SJSA1 (cell line): ENCODE measurements around the gene CDK9. TPM values are rescaled to one million over a fixed set of nuclear protein-coding genes. Genes with fewer than 3 reads are reported as not detected.
"Not testable (repeated sequence)": the region's sequence is repeated elsewhere in the genome, so short reads cannot be mapped to it uniquely, and the experiment has no call there.

Source experiments
- DNase-seq, 2 experiments: peaks; one replicate each; pipeline ENCODE4 v3.0.0-alpha.2; 2015 to 2020; ENCODE audit warnings: low spot score in 2 of 2, low read depth in 1 of 2
- H3K27ac ChIP-seq: fragments of 250-450 bp; sonication (Bioruptor Pico); 2 replicates; pipeline ENCODE4 v1.5.1; 2020; ENCODE audit warnings: mild to moderate bottlenecking, moderate library complexity
- H3K27me3 ChIP-seq: fragments of 250-450 bp; sonication (Bioruptor Pico); replicated peaks from 2 replicates; pipeline ENCODE4 v1.5.1; 2020; ENCODE audit warnings: mild to moderate bottlenecking, moderate library complexity
- H3K36me3 ChIP-seq: fragments of 250-450 bp; sonication (Bioruptor Pico); 2 replicates; pipeline ENCODE4 v1.5.1; 2020; ENCODE audit warnings: mild to moderate bottlenecking
- H3K4me1 ChIP-seq: fragments of 250-450 bp; sonication (Bioruptor Pico); replicated peaks from 2 replicates; pipeline ENCODE4 v1.6.1; 2021; ENCODE audit warnings: mild to moderate bottlenecking
- H3K4me3 ChIP-seq: fragments of 250-450 bp; sonication (Bioruptor Pico); 2 replicates; pipeline ENCODE4 v1.5.1; 2020; ENCODE audit warnings: mild to moderate bottlenecking
- H3K9me3 ChIP-seq: fragments of 250-450 bp; sonication (Bioruptor Pico); replicated peaks from 2 replicates; pipeline ENCODE4 v1.5.1; 2020; ENCODE audit warnings: mild to moderate bottlenecking
- total RNA-seq: library from RNA; depleted of rRNA; stranded (reverse); fragments of >200 nt; shearing (Covaris generic); gene quantifications from 2 replicates; pipeline ENCODE4 v1.2.3, GENCODE V29; 2014

The CDK9 gene
- total RNA-seq, 1 experiment from 2014 or later: 21.4 TPM

GRCh38 chr9:127779136-127779981, 6.5 kb upstream of the CDK9 start:
- H3K27me3 ChIP-seq: no peaks in the 10 kb centered on the region
- no peaks in the 10 kb centered on the region for H3K4me1 ChIP-seq
- H3K27ac ChIP-seq: no peak overlapping the region
- no peak overlapping the region for H3K4me3 ChIP-seq
- no peaks in the 10 kb centered on the region for H3K36me3 ChIP-seq
- H3K9me3 ChIP-seq: no peaks in the 10 kb centered on the region
- DNase-seq: no peak

GRCh38 chr9:127780126-127780885, 5.5 kb upstream of the CDK9 start:
- Histone ChIP-seq H3K4me3 (no peak overlapping the region), H3K9me3 (no peaks in the 10 kb centered on the region), H3K27ac (no peak overlapping the region), H3K27me3 (no peaks in the 10 kb centered on the region), H3K36me3 (no peaks in the 10 kb centered on the region), H3K4me1 (peaks cover 4% of the 10 kb centered on the region; the same call in 1 of the 2 replicates)
- DNase-seq: no peak

GRCh38 chr9:127780909-127781308, 4.9 kb upstream of the CDK9 start:
- H3K9me3 ChIP-seq, H3K27ac ChIP-seq, H3K4me3 ChIP-seq: not testable (repeated sequence)

GRCh38 chr9:127781806-127782205, 4.0 kb upstream of the CDK9 start:
- no peaks in the 10 kb centered on the region for H3K27me3 ChIP-seq
- H3K27ac ChIP-seq: no peak overlapping the region
- peaks cover 4% of the 10 kb centered on the region; the same call in 1 of the 2 replicates for H3K4me1 ChIP-seq
- H3K36me3 ChIP-seq: peaks cover 10% of the 10 kb centered on the region
- H3K9me3 ChIP-seq: no peaks in the 10 kb centered on the region
- no peak overlapping the region for H3K4me3 ChIP-seq
- DNase-seq: no peak

More at GRCh38 chr9:127780909-127781308, 4.9 kb upstream of the CDK9 start:
- H3K27me3 ChIP-seq, H3K36me3 ChIP-seq, H3K4me1 ChIP-seq, DNase-seq: not testable (repeated sequence)

DNA sequence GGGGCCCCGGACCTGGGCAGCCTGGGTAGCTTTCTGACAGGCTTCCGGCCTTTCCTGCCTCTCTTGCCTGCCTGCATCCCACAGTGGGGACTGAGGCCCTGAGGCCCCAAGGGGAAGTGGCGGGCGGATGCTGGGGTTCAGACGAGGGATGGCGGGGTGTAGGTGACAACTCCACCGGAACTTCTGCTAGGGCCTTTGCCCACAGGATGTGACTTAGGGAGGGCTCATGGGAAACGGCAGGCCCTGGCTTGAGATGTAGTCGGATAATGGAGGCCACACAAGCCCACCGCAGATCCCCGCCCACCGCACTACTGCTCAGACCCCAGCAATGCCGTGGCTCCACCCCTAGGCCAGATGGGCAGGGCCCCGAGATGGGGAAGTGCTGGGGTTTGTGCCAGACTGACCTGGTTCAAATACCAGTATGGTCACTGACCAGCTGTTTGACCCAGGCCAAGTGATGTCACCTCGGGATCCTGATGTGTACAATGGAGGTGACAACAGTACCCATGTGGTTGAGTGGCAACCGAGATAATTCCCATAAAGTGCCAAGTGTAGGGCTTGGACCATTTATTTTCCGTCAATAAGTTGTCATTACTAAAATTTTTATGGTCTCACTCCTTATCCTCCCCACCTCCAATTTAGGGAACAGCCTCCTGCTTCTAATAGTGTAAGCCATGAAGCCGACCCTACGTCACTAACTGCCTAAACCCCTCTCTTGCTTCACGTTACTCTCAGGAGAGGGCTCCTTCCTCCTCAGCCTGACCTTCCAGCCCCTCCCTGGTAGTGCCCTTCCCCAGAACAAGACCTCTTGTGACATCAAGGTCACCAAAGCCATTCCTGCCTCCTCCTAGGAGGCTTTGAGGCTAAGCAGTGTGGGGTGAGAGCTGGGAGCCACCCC, 2.5 kb upstream of the CDK9 start:
- DNase-seq: no peak
- Histone ChIP-seq H3K4me3 (no peak overlapping the region), H3K27me3 (no peaks in the 10 kb centered on the region), H3K36me3 (peaks cover 26% of the 10 kb centered on the region), H3K27ac (no peak overlapping the region), H3K4me1 (peaks cover 8% of the 10 kb centered on the region), H3K9me3 (no peaks in the 10 kb centered on the region)

DNA sequence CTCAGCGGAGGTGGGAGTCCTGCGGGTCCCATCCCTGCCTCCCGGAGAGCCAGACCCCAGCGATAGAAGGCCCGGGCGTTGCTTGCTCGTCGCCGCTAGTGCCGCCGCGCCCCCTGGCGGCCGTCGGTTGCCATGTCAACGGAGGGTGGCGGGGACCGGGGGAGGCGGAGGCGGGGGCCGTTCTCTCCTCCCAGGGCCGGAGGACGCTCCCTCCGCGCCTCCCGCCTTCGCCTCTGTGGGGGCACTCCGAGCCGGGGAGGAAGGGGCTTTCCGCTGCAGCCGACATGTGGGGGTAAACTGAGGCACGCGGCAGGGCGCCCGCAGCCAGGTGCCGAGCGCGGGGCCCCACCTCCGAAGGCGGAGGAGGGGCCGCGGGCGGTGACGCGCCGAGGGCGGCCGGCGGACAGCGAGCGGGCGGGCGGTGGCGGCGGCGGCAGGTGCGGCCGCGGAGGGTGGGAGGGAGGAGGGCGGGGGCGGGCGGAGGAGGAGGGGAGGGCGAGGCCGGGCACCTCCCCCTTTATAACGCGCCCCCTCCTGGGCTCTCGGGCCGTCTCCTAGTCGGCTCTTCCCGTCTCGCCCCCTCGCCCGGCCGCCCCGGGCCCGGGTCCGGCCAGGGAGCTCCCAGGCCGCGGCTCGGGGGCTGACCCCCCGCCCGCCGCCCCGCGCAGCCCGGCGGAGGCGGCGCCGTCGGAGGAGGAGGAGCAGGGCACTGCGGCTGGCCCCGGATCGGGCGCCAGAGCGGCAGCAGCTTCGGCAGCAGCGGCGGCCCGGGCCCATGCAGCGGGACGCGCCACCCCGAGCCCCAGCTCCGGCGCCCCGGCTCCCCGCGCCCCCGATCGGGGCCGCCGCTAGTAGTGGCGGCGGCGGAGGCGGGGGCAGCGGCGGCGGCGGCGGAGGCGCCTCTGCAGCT, 556 bp upstream of the CDK9 start:
- Histone ChIP-seq H3K27me3 (no peaks in the 10 kb centered on the region), H3K4me1 (peaks cover 8% of the 10 kb centered on the region), H3K9me3 (no peaks in the 10 kb centered on the region), H3K36me3 (peaks cover 45% of the 10 kb centered on the region), H3K4me3 (peak overlapping the region; percentile 99), H3K27ac (no peak overlapping the region; the same call in 1 of the 2 replicates)
- peak; percentile 81 to 83 for DNase-seq

DNA sequence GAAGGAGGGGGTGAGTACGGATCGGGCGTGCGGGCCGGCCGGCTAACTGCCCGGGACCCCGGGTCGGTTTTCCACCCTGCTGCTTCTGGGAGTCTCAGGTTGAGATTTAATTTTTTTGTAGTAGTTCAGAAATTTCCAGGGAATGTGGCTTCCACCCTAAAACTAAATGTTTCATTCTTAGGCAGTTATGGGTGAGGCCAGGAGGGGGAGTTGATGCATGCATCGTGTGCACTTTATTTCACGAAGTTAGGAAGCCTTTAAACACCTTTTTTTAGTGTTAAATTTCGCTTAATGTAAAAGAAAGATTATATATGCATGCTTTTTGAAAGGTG, 905 bp downstream of the CDK9 start:
- H3K27ac ChIP-seq: no peak overlapping the region
- H3K27me3 ChIP-seq: no peaks in the 10 kb centered on the region
- no peaks in the 10 kb centered on the region for H3K9me3 ChIP-seq
- peaks cover 59% of the 10 kb centered on the region for H3K36me3 ChIP-seq
- H3K4me3 ChIP-seq: peak overlapping the region; percentile 99
- no peak for DNase-seq
- H3K4me1 ChIP-seq: peaks cover 8% of the 10 kb centered on the region

- H3K27me3 ChIP-seq: no peaks in the 10 kb centered on the region
- H3K36me3 ChIP-seq: peaks cover 75% of the 10 kb centered on the region
- no peaks in the 10 kb centered on the region for H3K9me3 ChIP-seq
- peaks cover 12% of the 10 kb centered on the region for H3K4me1 ChIP-seq
- H3K4me3 ChIP-seq: no peak overlapping the region
- no peak overlapping the region for H3K27ac ChIP-seq
- no peak for DNase-seq
These were observed 2.6 kb downstream of the CDK9 start for GRCh38 chr9:127788337-127789011.

- no peak for DNase-seq
- no peaks in the 10 kb centered on the region for H3K27me3 ChIP-seq
- H3K9me3 ChIP-seq: no peaks in the 10 kb centered on the region
- peaks cover 79% of the 10 kb centered on the region for H3K36me3 ChIP-seq
- H3K4me1 ChIP-seq: peaks cover 12% of the 10 kb centered on the region
- H3K4me3 ChIP-seq: no peak overlapping the region
- H3K27ac ChIP-seq: no peak overlapping the region
These were observed 3.3 kb downstream of the CDK9 start for GRCh38 chr9:127789179-127789578.

- H3K27ac ChIP-seq: no peak overlapping the region
- DNase-seq: no peak
- H3K27me3 ChIP-seq: no peaks in the 10 kb centered on the region
- H3K4me3 ChIP-seq: no peak overlapping the region
- no peaks in the 10 kb centered on the region for H3K9me3 ChIP-seq
- H3K36me3 ChIP-seq: peaks cover 79% of the 10 kb centered on the region
- peaks cover 8% of the 10 kb centered on the region for H3K4me1 ChIP-seq
These were observed 4.4 kb downstream of the CDK9 start for GRCh38 chr9:127790094-127790855.

- no peaks in the 10 kb centered on the region for H3K9me3 ChIP-seq
- H3K36me3 ChIP-seq: peaks cover 76% of the 10 kb centered on the region
- no peak overlapping the region for H3K4me3 ChIP-seq
- peaks cover 10% of the 10 kb centered on the region for H3K4me1 ChIP-seq
- no peak overlapping the region for H3K27ac ChIP-seq
- no peaks in the 10 kb centered on the region for H3K27me3 ChIP-seq
- no peak for DNase-seq
These were observed 5.3 kb downstream of the CDK9 start for GRCh38 chr9:127791085-127791484.
